GM10266 (cell line): ENCODE measurements around the gene C16orf95.
"Not testable (repeated sequence)": the region's sequence is repeated elsewhere in the genome, so short reads cannot be mapped to it uniquely, and the experiment has no call there.

Experiments used
- DNase-seq: peaks from one replicate; pipeline ENCODE4 v3.0.0; 2012; ENCODE audit errors: extremely low spot score
- CTCF ChIP-seq: IDR thresholded peaks from 2 replicates; pipeline ENCODE4 v1.5.1; 2012; ENCODE audit warnings: mild to moderate bottlenecking, low read depth; ENCODE audit not compliant: control insufficient read depth, insufficient read depth; ENCODE audit errors: missing control alignments

C16orf95 gene, protein sequence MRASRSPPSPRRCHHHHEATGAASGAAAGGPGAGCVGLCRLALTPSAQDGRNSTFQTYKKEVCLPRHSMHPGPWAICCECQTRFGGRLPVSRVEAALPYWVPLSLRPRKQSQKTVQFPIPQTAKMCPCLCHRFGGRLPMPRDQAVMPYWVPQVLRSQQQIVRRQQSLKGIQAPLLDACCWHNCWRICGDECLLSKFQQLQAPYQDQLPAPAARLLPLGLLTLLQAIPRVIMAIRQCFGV

GRCh38 chr16:87316923-87317749 lies at the start of gene C16orf95:
Gene C16orf95 (minus strand): TSS chr16:87317392. CDS start chr16:87317242, 150 bp downstream.
- peak; percentile 73 for TF ChIP-seq CTCF
- DNase-seq, result peak; percentile 99

DNA sequence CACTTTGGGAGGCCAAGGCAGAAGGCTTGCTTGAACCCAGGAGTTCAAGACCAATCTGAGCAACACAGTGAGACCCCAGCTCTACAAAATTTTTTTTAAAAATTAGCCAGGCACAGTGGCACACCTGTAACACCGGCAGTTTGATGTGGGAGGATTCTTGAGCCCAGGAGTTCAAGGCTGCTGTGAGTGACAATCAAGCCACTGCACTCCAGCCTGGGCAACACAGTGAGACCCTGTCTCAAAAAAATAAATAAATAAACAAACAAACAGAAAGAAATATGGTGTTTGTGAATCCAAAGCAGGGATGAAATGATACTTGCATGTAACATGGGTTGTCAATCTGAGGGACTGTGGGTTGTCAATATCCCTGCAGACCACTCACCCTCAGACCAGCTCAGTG lies 49.7 kb upstream of the C16orf95 start:
- no peak for DNase-seq
- no peak for TF ChIP-seq CTCF

DNA sequence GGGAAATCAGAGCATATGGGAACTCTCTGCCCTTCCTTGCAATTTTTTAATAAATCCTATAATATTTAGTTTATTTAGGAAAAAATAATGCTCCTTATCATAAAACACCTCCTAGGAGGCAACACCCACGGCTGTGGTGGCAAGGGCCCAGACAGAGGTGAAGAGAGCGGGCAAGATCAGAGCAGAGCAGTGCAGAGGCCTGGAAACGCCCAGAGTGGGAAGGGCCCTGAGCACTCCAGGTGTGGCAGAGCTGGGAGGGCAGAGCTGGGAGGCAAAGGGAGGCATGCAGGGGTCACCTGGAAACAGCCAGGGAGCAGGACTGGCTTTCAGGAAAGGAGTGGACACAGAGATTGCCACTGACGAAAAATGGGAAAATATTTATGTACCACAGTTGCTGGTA lies 49.1 kb upstream of the C16orf95 start:
- TF ChIP-seq CTCF, result no peak

GRCh38 chr16:87365021-87365713 lies 48.0 kb upstream of the C16orf95 start:
- TF ChIP-seq CTCF, result no peak
- no peak for DNase-seq

More for the DNA sequence above, 49.1 kb upstream of the C16orf95 start:
- DNase-seq, result no peak

DNA sequence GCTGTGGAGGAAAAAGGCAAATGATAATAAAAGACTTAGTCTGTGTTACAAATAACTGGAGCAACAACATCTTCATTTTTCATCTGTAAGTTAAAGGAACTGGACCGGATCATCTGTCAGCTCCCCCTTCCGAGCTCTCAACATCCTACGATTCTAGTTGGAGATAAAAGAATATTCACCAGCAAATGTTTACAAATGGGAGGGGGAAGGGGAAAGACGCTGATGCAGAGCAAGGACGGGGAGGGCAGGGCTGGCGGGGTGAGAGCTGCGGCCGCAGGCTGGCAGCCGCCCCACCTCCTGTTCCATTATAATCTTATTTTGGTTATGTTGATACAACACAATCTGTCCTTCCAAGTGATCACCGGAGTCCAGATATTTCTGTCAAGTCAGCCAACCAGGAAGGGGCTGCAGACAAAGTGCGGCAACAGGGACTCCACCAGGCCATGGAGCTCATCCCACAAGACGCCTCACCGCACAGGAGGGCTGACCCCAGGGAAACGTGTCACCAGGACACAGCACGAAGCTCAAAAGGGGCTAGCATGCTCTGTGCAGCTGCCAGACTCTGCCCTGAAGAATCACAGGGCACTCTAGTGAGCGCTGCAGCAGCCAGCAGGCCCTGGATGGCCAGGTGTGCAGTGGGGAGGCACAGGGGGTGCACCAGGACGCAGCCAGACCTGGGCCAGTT lies 46.7 kb upstream of the C16orf95 start:
- no peak for DNase-seq
- TF ChIP-seq CTCF, result no peak

DNA sequence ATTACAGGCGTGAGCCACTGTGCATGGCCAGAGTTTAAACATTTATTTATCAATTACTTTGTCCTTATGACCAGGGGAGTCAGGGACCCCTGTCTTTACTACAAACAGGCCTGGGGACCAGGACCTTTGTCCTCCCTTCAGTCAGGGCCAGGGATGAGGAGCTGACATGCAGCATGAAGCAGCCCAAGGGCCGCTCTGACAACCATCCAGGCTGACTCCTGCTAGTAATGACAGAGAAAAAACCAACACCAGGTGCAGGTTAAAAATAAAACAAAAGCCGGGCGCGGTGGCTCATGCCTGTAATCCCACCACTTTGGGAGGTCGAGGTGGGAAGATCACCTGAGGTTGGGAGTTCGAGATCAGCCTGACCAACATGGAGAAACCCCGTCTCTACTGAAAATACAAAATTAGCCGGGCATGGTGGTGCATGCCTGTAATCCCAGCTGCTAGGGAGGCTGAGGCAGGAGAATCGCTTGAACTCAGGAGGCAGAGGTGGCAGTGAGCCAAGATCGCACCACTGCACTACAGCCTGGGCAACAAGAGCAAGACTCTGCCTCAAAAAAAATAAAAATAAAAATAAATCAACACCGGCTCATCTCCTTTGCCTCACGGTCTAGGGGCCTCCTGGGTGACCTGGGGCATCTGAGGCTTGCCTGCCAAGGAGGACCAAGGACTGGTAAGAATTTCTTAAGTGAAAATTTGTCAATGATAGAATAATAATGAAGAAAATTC lies 45.8 kb upstream of the C16orf95 start:
- DNase-seq, result not testable (repeated sequence)

DNA sequence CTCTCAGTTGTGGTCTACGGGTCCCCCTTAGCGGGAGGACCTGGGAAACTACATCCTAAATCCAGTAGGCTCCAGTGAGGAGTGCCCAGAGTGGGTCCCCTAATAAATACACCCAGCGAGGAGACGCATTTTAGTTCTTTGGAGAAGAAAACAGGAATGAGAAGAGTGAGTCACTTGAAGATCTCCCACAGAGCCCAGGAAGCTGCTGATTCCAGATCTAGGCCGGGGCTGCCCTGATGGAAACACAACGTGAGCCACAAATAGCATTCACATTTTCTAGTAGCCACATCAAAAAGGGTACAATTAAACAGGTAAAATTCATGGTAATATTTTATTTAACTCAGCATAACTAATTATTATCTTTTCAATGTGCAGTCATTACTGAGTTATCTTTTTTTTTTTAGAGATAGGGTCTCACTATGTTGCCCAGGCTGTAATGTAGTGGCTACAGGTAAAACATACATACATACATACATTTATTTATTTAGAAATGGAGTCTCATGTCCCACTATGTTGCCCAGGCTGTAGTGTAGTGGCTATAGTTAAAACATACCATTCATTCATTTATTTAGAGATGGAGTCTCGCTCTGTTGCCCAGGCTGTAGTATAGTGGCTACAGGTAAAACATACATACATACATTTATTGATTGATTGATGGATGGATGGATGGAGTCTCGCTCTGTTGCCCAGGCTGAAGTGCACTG lies 44.9 kb upstream of the C16orf95 start:
- TF ChIP-seq CTCF, result no peak
- DNase-seq, result no peak
